Stimulated activated CD8-positive, alpha-beta memory T cell treated with anti-CD3 and anti-CD28 coated beads, Interleukin-4, amount 100 ng/mL, for 24 hours (primary cell): ENCODE measurements around the gene RARA.
A peak's percentile ranks its signal among the peaks of the same experiment; 100 is the strongest.

Source experiments
- DNase-seq: peaks from one replicate; pipeline ENCODE4 v3.0.0-alpha.2; 2020; ENCODE audit warnings: low read depth

Gene RARA

DNA sequence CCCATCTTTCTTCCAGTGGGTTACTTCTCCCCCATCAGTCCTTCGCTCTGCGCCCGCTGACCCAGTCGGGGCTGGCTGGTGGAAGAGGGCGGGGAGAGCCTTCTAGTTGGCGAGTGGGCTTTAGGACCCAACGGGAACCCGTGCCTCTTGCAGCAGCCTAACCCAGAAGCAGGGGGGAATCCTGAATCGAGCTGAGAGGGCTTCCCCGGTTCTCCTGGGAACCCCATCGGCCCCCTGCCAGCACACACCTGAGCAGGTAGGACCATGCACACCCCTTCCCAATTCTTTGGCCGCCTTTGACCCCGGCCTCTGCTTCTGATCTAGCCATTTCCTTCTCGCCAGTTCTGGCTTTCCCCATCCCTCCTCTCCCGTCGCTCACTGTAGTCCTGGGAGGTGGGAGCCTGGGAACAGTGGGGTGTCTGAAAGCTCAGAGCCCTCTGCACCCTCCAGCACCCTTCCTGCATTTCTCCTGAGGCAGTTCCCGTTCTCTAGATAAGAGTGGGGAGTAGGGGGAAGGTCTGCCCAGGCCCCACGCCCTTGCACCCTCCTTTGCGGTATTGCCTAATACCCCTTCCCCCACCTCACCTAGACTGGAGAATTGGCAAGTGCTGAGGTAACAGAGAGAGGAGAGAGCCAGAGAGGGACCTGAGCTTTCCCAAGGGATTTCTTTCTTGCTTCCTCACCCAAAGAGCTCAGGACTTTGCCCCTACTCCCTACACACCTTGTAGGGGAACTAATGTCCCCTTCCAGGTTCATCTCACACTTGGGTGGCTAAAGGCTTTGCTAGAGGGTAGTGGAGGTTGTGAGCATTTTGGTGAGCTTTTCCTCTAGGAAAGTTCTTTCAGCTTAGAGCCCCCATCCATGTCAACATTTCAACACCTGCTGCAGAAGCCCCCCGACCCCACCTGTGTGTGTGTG, at the start of gene RARA:
Gene RARA (plus strand): TSS at position 150 of the 918 bp plus-strand sequence. CDS start 22,039 bp downstream, outside the sequence.
- DNase-seq, result no peak

DNA sequence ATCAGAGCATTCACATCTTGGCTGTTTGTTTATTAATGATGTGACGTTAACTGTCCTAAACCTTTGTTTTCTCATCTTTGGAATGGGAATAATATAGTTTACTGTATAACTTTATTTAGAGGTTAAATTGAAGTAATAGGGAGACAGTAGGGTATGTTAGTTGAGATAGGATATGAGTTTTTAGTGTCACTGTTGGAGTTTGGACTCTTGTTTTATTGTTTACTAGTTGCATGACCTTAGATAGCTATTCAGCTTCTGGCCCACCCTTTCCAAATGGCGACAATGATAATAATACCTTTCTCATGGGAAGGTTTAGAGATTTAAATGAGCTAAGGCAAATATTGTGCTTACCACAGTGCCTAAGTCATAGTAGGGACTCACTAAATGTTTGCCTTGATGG, 49.5 kb upstream of the RARA start:
- DNase-seq, result no peak

DNA sequence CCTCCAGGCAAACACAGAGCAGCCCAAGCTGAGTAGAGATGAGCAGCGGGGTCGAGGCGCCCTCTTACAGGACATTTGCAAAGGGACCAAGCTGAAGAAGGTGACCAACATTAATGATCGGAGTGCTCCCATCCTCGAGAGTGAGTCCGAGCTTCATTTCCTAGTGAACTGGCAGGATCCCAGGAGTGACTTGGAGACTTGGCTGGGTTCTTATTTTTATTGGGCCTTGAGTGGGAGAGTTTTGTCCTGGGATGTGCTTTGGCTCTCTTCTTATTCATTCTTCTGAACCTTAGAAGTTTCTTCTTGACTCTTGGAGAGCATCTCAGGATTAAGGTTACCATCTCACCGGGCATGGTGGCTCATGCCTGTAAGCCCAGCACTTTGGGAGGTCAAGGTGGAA, 48.5 kb upstream of the RARA start:
- DNase-seq, result no peak

DNA sequence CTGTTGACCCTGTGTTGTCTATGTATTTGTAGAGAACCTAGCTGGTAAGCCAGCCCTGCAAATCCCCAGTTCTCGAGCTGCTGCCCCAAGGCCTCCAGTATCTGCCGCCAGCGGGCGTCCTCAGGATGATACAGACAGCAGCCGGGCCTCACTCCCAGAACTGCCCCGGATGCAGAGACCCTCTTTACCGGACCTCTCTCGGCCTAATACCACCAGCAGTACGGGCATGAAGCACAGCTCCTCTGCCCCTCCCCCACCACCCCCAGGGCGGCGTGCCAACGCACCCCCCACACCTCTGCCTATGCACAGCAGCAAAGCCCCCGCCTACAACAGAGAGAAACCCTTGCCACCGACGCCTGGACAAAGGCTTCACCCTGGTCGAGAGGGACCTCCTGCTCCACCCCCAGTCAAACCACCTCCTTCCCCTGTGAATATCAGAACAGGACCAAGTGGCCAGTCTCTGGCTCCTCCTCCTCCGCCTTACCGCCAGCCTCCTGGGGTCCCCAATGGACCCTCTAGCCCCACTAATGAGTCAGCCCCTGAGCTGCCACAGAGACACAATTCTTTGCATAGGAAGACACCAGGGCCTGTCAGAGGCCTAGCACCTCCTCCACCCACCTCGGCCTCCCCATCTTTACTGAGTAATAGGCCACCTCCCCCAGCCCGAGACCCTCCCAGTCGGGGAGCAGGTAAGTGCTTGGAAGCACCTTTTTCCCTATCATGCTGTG, 44.4 kb upstream of the RARA start:
- DNase-seq, result no peak

DNA sequence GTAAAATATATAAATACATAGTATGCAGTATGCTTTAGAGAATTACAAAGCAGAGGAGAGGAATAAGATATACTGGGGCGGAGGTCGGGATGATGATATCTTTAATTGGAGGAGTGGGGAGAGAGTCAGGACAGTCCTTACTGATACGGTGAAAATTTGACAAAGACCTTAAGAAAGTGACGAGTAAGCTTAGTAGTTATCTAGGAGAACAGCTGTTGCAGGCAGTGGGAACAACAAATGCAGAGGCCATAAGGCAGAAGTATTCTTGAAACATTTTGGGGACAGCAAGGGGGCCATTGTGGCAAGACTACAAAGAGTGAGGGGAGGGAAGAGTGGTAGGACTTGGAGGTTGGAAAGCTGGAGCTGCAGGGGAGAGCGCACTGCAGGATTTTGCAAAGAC, 43.6 kb upstream of the RARA start:
- no peak for DNase-seq

DNA sequence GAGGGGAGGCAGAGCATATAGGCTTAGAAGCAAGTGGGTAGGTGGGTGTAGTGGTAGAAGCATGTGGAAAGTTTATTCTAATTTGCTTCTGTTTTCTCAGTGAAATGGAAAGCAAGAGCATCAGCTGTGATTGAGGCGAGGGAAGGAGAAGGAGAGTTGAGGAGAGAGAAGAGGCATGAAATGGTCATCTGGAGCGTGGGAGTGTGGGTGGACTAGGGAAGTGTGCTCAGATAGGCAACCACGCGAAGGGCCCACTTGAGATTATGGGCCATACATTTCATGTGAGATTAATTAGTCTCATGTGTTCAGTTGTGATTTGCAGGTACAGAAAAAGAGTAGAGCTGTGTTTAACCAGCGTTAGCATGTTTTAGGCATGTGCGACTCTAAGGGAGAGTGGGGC, 42.1 kb upstream of the RARA start:
- no peak for DNase-seq

DNA sequence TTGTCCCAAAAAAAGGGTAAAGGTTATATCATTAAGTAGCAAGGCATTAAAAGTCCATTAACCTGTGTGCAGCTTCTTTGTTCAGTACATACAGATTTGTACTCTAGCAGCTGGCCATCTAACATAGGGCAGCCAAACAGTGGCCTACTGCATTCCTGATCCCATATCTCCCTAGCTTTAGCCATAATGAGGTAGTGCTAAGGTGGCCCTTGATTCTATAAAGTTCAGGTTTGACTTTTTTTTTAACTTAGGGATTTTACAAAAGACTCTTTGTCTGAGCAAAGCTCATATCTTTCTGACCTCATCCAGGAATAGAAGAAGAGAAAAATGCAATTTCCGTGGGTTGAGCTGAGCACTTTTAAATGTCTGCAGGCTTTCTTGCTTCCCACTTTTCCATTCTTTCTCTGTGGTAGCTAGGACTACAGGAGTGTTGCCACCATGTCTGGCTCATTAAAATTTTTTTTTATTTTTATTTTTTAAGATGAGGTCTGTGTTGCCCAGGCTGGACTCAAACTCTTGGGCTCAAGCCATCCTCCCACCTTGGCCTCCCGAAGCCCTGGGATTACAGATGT, 40.8 kb upstream of the RARA start:
- no peak for DNase-seq

DNA sequence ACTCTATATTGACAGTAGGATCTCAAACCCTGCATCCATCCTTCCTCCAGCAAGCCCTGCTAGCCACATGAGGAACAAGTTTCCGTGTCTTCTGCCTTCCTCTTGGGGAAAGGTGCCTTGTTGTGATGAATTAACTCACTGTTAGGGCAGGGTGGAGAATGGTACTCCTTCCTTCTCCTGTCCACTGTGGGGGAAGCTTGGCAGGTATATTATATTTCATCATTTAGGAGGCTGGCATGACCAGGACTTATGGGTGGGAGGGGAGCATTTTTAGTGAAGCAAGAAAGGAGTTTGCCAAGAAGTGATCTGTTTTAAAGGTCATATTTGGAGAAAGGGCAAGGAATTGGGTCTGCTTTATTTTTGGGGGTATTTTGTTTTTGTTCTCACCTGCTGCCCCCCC, 30.6 kb upstream of the RARA start:
- DNase-seq, result no peak

DNA sequence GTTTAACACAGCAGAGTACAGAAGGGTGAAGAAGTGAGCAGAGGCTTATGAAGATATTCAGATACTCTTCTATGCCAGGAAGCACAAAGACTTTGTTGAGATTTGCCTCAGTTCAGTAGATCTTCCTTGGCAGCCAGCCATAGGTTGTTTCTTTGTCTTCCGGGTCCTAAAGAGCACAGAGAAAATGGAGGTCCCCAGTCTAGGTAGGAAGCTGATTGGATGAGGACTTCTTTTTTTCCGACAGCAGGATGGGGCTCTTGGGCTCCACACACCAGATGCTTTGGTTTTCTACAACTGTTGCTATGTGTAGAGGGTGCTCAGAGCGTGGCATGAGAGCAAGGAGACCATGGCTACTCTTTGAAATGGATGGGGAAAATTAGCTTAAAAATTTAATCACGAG, 29.6 kb upstream of the RARA start:
- DNase-seq, result no peak

DNA sequence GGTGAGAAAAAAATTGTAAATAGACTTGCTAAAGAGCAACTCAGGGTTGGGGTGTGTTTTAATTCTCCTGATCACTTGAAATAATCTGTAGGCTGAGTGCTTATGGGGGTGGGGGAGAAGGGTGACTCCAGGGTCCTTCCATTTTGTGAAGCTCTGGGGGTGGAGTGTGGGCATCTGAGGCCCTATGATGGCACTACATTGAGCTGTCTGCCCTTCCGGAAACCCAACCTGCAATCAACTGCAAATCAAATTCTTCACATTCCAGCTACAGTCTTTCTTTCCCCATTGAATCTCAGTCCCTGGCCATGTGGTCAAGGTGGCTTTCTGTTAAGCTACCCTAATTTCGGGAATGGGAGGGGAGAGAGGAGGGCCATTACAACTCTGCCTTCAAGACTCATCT, 27.3 kb upstream of the RARA start:
- DNase-seq, result no peak

DNA sequence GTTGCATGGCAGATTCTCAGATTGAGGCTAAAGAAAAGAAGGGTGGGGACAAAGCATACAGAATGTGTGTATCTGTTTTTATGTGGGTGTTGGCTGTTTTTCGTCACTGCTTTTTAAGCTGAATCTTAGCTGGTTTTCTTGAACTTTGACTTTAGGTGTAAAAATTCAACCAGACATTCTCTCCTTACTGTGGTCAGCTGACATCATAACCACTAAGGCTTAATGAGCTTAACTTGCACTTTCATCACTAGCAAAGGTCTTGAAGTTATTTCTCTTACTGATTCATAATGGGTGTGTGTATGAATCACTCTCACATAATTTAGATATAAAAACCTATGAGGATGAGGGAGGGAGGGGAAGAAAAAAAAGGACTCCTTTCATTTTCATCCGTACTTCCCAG, 25.3 kb upstream of the RARA start:
- DNase-seq, result no peak

DNA sequence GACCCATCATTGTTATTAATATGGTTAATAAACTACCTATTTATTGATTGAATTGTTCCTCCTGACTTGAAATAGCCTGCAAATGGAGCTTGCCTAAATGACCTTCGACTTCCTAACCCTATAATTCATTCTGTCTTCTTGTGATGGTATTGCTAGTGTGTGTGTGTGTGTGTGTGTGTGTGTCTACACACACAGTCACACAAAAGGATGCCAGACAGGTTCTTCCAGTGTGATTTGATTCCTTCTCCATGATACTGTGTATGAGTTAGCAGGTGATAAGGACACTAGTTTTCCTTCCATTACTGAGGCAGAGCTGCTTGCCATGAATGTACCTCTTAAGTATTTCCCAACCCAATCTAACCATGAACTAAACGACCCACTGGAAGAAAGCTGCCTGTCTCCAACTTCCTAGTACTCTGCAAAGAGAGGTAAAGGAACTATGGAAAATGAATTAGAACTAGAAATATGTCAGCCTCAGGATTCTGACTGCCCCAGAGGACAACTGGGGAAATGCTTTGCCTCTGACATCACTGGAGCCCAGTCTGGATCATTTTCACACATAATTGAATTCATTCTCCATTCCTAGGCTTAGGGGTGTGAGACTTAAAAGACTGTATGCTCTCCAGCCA, 24.8 kb upstream of the RARA start:
- DNase-seq, result no peak

DNA sequence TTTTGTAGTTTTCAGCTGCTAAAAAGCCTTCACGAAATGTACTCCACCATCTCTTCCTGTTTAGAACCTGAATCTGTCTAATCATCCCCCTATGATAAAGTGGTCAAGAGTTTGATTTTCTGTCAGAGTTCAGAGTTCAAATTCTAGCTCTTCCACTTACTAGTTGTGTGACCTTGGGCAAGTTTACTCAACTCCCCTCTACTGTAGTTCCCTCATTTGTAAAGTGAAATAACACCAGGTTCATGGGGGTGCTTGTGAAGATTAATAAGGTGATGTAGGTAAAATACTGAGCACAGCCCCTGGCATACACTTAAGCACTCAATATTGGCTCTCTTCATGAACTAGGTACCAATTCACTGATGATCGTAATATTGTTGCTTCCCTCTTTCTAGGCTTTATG, 22.5 kb upstream of the RARA start:
- no peak for DNase-seq

DNA sequence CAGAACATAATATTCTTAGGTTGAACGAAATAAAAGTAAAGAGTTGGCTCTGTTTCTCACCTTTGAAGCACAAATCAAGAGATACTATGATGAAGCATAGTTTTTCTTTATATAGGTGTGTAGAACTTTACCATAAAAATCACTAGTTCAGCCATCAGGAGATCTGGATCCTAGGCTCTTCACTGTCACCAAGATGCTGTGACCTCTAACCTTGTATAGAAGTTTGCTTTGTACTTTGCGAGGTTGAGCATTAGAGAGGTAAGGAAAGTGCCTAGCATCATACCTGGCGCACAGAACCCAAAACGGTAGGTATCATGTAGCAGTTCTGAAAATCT, 21.9 kb upstream of the RARA start:
- no peak for DNase-seq

DNA sequence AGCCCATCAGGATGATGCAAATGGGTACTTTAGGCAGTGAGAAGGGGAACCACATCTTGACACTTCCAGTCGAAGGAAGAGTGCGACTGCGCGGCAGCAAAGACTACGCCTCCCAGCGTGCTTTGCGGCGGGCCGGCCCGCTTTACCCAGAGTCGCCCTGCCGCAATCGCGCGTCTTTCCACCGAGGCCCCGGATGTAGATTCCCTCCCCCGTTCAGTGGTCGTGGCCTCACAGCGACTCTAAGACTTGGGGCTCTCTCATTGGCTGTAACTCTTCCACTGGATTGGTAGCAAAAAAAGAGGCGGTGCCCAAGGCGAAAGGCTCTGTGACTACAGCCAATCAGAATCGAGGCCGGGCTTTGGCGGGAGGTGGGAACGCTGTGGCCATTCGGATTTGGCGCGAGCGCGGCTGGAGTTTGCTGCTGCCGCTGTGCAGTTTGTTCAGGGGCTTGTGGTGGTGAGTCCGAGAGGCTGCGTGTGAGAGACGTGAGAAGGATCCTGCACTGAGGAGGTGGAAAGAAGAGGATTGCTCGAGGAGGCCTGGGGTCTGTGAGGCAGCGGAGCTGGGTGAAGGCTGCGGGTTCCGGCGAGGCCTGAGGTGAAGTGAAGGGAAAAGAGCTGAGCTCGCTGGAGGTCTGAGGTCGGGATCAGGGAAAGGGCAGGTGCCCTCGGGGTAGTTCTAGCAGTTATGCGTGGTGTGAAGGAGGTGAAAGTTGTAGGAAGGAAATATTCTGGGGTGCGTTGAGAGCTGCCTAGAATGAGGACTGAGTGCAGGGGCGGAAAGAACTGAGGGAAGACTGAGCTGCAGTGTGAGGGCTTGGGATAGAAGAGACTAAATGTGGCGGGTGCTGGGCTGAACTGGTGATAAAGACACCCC, 21.2 kb upstream of the RARA start, which contains the start of gene CDC6:
Gene CDC6 (plus strand): TSS at position 386 of the 876 bp plus-strand sequence. CDS start 1,542 bp downstream, outside the sequence.
- peak; percentile 97 for DNase-seq

DNA sequence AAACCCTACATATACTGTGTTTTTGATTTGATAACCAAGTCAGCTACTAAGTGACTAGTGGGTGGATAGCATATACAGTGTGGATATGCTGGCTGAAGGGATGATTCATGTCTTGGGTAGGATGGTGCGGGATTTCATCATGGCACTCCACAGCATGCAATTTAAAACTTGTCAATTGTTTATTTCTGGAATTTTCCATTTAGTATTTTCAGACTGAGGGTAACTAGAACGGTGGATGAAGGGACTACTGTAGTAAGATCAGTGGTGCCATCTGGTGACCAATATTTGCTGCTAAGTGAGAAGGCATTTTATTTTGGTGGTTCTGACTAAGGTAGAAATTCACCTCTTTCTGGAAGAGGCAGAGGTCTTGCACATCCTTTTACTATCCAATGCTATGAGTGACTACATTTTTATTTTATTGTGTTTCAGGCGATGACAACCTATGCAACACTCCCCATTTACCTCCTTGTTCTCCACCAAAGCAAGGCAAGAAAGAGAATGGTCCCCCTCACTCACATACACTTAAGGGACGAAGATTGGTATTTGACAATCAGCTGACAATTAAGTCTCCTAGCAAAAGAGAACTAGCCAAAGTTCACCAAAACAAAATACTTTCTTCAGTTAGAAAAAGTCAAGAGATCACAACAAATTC, 18.2 kb upstream of the RARA start:
- no peak for DNase-seq

DNA sequence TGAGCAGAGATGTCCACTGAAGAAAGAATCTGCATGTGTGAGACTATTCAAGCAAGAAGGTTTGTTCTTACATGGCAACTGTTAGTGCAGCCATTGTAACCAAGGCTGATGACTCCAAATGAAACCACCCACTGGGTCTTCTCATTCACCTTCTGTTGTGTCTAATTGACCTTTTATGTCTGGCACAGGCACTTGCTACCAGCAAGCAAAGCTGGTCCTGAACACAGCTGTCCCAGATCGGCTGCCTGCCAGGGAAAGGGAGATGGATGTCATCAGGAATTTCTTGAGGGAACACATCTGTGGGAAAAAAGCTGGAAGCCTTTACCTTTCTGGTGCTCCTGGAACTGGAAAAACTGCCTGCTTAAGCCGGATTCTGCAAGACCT, 17.7 kb upstream of the RARA start:
- no peak for DNase-seq

DNA sequence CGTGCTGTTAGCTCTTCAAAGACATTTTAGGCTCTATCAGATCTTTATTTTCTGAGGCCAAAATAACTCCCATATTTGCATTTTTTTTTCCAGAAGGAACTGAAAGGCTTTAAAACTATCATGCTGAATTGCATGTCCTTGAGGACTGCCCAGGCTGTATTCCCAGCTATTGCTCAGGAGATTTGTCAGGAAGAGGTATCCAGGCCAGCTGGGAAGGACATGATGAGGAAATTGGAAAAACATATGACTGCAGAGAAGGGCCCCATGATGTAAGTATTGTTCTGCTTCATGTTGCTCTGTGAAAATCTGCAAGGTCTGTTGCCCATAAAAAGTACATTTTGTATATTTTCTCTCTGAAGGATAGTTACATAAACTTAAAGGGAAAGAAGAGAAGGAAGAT, 15.6 kb upstream of the RARA start:
- DNase-seq, result no peak

DNA sequence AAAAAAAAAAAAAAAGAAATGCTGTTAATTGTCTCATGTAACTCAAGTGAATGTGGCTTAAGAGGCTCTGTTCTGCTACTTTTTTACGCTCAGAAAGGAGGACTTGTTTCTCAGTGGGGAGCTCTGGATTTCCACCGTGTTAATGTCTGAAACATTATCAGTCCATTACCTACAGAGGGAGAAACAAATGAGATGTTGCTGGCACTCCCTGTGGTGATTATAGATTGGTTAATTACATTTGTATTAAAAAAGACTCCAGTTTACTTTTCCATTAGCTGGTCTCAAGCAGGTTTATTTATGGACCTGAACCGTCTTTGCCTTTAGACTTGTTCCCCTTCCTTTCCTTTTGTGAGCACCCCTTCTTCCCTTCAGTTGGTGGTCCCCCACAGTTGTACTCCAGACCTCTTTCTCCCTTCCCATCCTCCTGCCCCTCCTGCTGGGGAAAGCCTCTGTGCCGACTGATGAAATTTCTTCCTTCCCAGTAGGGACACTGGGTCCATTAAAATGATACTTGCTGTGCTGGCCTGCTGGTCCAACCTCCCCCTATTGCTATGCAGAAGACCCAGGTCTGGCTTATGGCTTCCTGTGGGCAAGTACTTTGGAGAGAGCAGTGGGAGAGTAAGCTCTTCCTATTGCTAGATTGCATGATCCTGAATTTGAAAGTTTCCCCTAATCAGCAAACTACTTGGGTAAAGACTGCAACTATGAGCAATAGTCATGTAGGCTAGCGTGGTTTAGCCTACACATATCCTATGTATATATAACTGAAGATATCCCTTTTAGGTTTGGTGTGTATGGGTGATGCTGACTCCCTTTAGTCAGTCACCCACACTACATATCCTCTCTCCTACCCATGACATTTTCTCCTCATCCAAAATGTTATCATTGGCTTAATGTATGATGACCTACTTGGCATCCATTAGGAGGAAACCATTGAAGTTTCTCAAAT, 13.2 kb upstream of the RARA start:
- no peak for DNase-seq

DNA sequence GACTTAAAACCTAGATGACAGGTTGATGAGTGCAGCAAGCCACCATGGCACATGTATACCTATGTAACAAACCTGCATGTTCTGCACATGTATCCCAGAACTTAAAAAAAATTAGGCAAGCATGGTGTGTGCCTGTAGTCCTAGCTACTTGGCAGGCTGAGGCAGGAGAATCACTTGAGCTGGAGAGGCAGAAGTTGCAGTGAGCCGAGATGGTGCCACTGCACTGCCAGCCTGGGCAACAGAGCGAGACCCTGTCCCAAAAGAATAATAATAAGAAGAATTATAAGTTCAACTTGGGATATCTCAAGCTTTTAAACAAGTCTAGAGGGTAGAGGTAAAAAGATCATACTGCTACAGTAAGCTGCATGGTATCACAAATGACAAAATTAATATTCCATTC, 11.5 kb upstream of the RARA start:
- DNase-seq, result no peak
